B cell (primary cell): ENCODE data around the gene C6orf136. TPM values are rescaled to one million over a fixed set of nuclear protein-coding genes. Genes with fewer than 3 reads are reported as not detected.

Source experiments
- ATAC-seq: fragments of 200-7000 bp; cut with Tn5 transposase; one replicate; pipeline ENCODE4 v1.10.0; 2021; ENCODE audit warnings: low read depth, mild to moderate bottlenecking, moderate number of reproducible peaks, moderate library complexity
- CTCF ChIA-PET: fragments of 350-600 bp; sonication (Branson Sonifier 250); formaldehyde crosslinking; loops from one replicate; lab custom pipeline; 2021; ENCODE audit warnings: antibody characterized with exemption, inconsistent platforms; lab: Charles Lee
- POLR2A ChIA-PET: fragments of 350-600 bp; sonication (Branson Sonifier 250); formaldehyde crosslinking; loops from one replicate; lab custom pipeline; 2021; ENCODE audit warnings: antibody characterized with exemption; lab: Charles Lee
- DNase-seq: peaks from one replicate; pipeline ENCODE4 v3.0.0; 2013
- H2AFZ ChIP-seq: 2 replicates; pipeline ENCODE4 v1.6.1; 2012; ENCODE audit warnings: mild to moderate bottlenecking, low read depth, low read length; ENCODE audit not compliant: insufficient read depth, poor library complexity, severe bottlenecking
- H3K27ac ChIP-seq, 2 donors: 1 replicate in 1 of 2; 2 replicates in 1 of 2; pipeline ENCODE4 v1.5.1; 2012 to 2013; ENCODE audit warnings: low read length in 2 of 2, mild to moderate bottlenecking in 2 of 2, moderate library complexity in 1 of 2
- H3K27me3 ChIP-seq, 4 experiments: fragments of 200-600 bp in 1 of 4; sonication (generic) in 1 of 4; replicated peaks in 1 of 4; 1 replicate in 2 of 4; 2 replicates in 2 of 4; pipeline versions ENCODE4 v1.6.1 to v1.7.0; 2013 to 2016; ENCODE audit warnings: low read length in 3 of 4, mild to moderate bottlenecking in 2 of 4, mixed read lengths in 1 of 4, moderate library complexity in 1 of 4; ENCODE audit not compliant: insufficient read depth in 4 of 4, control insufficient read depth in 3 of 4; ENCODE audit errors: control extremely low read depth in 1 of 4
- H3K36me3 ChIP-seq, 2 experiments: replicated peaks in 1 of 2; 1 replicate in 1 of 2; 2 replicates in 1 of 2; pipeline versions ENCODE4 v1.6.1 to v1.7.1; 2013; ENCODE audit warnings: low read length in 1 of 2; ENCODE audit not compliant: insufficient read depth in 2 of 2, control insufficient read depth in 1 of 2; ENCODE audit errors: control extremely low read depth in 1 of 2, extremely low read depth in 1 of 2
- H3K4me1 ChIP-seq, 2 donors: fragments of 200-600 bp in 1 of 2; sonication (generic) in 1 of 2; 1 replicate in 1 of 2; 2 replicates in 1 of 2; pipeline versions ENCODE4 v1.5.1 to v1.6.1; 2013 to 2017; ENCODE audit warnings: low read length in 2 of 2; ENCODE audit not compliant: control insufficient read depth in 2 of 2, insufficient read depth in 2 of 2
- H3K4me2 ChIP-seq: replicated peaks from 2 replicates; pipeline ENCODE3; 2012; ENCODE audit warnings: mild to moderate bottlenecking, low read depth, low read length; ENCODE audit not compliant: poor library complexity, severe bottlenecking
- H3K4me3 ChIP-seq, 5 experiments: fragments of 200-600 bp in 1 of 5; sonication (generic) in 1 of 5; 1 replicate in 3 of 5; 2 replicates in 2 of 5; pipeline versions ENCODE4 v1.5.1 to v1.7.0; 2011 to 2016; ENCODE audit warnings: low read length in 4 of 5, mild to moderate bottlenecking in 4 of 5, low read depth in 2 of 5, control low read depth in 1 of 5, moderate library complexity in 1 of 5; ENCODE audit not compliant: insufficient read depth in 1 of 5; ENCODE audit errors: control extremely low read depth in 1 of 5, extremely low read depth in 1 of 5
- H3K79me2 ChIP-seq: fragments of 200-600 bp; sonication (generic); one replicate; pipeline ENCODE4 v1.6.0; 2016; ENCODE audit warnings: low read length; ENCODE audit not compliant: control insufficient read depth, insufficient read depth
- H3K9ac ChIP-seq: fragments of 200-600 bp; sonication (generic); 2 replicates; pipeline ENCODE4 v1.6.1; 2017; ENCODE audit warnings: mild to moderate bottlenecking, low read length, moderate library complexity
- H3K9me3 ChIP-seq, 3 donors: one replicate each; pipeline versions ENCODE4 v1.6.1 to v1.7.1; 2013; ENCODE audit warnings: low read length in 2 of 3; ENCODE audit not compliant: control insufficient read depth in 2 of 3, insufficient read depth in 1 of 3; ENCODE audit errors: control extremely low read depth in 1 of 3
- H4K20me1 ChIP-seq: 2 replicates; pipeline ENCODE4 v1.6.0; 2012; ENCODE audit warnings: mild to moderate bottlenecking, low read length; ENCODE audit not compliant: insufficient read depth, control insufficient read depth, poor library complexity, severe bottlenecking
- H3K27ac Mint-ChIP-seq: one replicate; pipeline ENCODE4 v1.8.0; 2021; ENCODE audit warnings: mixed read lengths
- H3K27me3 Mint-ChIP-seq: one replicate; pipeline ENCODE4 v1.8.0; 2021; ENCODE audit warnings: mixed read lengths
- H3K4me1 Mint-ChIP-seq: one replicate; pipeline ENCODE4 v1.8.0; 2021; ENCODE audit warnings: mixed read lengths
- H3K4me3 Mint-ChIP-seq: one replicate; pipeline ENCODE4 v1.8.0; 2021; ENCODE audit warnings: mixed read lengths
- H3K9me3 Mint-ChIP-seq: one replicate; pipeline ENCODE4 v1.8.0; 2022; ENCODE audit warnings: mixed read lengths; ENCODE audit not compliant: insufficient read depth
- EZH2 ChIP-seq: IDR thresholded peaks from 2 replicates; pipeline ENCODE4 v1.6.1; 2012; ENCODE audit warnings: borderline replicate concordance, low read depth, mild to moderate bottlenecking, moderate library complexity, low read length; ENCODE audit not compliant: insufficient read depth, poor library complexity, severe bottlenecking
- WGBS: methylation state at CpG from one replicate; pipeline ENCODE4 v1.1.5; 2013; ENCODE audit warnings: missing lambda C conversion rate; ENCODE audit not compliant: insufficient coverage; 5-methylcytosine and 5-hydroxymethylcytosine counted together
- intact Hi-C: fragments of 100-400 bp; cut with micrococcal nuclease; formaldehyde crosslinking; loops from one replicate; pipeline ENCODE4 v1.10.0; 2022
- polyA plus RNA-seq: library from polyadenylated mRNA; depleted of rRNA; stranded (reverse); fragments of >200 nt; gene quantifications from 2 replicates; pipeline ENCODE4 v1.2.3, GENCODE V29; 2012
- total RNA-seq, 2 donors: library from RNA; stranded (reverse); fragments of 120-200 nt in 1 of 2; gene quantifications; 1 replicate in 1 of 2; 2 replicates in 1 of 2; pipeline versions ENCODE4 v1.2.3 to v1.2.4, GENCODE V29; 2013 to 2022
- TF ChIP-seq, protein P1 (sequence below): fragments of 200-600 bp; IDR thresholded peaks from one replicate; pipeline ENCODE4 v1.8.0; 2022; ENCODE audit warnings: antibody characterized with exemption, mild to moderate bottlenecking

C6orf136 gene
- total and polyA plus RNA-seq, 2 donors (not counting 1 experiment from before 2014, with no cell fraction given), result 36.6 to 37.2 TPM

DNA sequence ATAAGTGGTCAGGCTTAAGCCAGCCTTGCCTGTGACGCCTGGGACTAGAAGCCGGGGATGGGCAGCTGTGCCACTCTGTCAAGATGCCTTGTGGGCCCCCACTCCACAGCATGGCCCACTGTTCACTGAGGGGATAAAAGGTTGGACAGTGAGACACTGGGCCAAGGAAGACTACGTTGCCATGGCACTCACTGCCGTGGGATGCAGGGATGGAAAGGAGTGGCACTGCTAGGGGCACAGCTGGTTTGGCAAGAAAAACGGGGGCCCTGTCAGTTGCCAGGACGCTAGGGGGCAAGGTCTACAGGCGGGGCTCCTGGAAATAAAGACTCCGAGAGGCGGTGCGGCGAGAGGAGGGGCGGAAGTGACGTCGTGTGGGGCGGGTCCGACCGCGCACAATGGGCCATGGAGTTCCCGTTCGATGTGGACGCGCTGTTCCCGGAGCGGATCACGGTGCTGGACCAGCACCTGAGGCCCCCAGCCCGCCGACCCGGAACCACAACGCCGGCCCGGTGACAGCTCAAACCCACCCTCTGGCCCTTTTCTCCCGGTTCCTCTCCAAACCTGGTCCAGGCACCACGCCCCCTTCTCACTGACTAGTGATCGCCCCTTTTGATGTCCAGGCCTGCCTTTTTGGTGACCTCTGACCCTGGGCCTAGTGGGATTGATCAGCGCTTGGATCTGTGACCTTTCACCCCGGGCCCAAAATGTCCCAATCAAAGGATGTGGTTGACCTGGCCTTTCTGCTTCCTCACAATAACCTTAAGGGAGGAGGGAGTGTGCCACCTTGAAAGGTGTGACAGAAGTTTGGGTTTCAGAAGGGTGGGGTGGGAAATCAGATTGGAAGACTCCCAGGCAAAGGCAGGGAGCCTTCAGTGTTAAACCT, 20.2 kb upstream of the C6orf136 start, which contains the start of gene ATAT1:
TSS of gene ATAT1 (plus strand) at position 391 of the 883 bp plus-strand sequence.
- H3K27ac ChIP-seq, result peak within 1 kb of the TSS; percentile 84 to 87
- H3K79me2 ChIP-seq, result peaks cover 26% of the 10 kb centered on the region
- H3K27me3 Mint-ChIP-seq, result no peaks in the 10 kb centered on the region
- no peaks in the 10 kb centered on the region for H3K27me3 ChIP-seq
- H3K27ac Mint-ChIP-seq, result peak within 1 kb of the TSS; percentile 89
- intact Hi-C loops, result loop anchor here (1.0 kb wide), 4 partner anchors 9 to 105 kb away; partner anchors contain the start of genes C6orf136, DHX16, MRPS18B and PPP1R10
- peak within 1 kb of the TSS; percentile 89 for H3K4me2 ChIP-seq
- H3K4me1 Mint-ChIP-seq, result peaks cover 19% of the 10 kb centered on the region
- peak within 1 kb of the TSS; percentile 81 for H3K9ac ChIP-seq
- no peaks in the 10 kb centered on the region for H3K9me3 Mint-ChIP-seq
- ATAC-seq (peak; percentile 99), DNase-seq (peak; percentile 93)
- no peaks in the 10 kb centered on the region for H3K9me3 ChIP-seq
- POLR2A ChIA-PET, result interaction anchor here (1.0 to 1.6 kb wide), 3 partner anchors 9 to 14 kb away, joined by 5 read pairs; partner anchors contain the start of genes MRPS18B and PPP1R10
- no peaks in the 10 kb centered on the region for H4K20me1 ChIP-seq
- 6% methylated on average over 35 of the region's 36 CpGs for WGBS
- H3K4me1 ChIP-seq, result peaks cover 12 to 18% of the 10 kb centered on the region in 2 donors
- CTCF ChIA-PET, result interaction anchor here (0.7 to 2.4 kb wide), 11 partner anchors 8 to 461 kb away, joined by 3 to 18 read pairs (median 4); partner anchors contain the start of gene DHX16
- H3K4me3 Mint-ChIP-seq, result peak within 1 kb of the TSS; percentile 93
- peaks cover 5 to 53% of the 10 kb centered on the region in 2 experiments for H3K36me3 ChIP-seq
- peak within 1 kb of the TSS; percentile 91 for H2AFZ ChIP-seq
- H3K4me3 ChIP-seq, result peak within 1 kb of the TSS; percentile 60 to 87 (median 72)
- TF ChIP-seq, protein P1, sequence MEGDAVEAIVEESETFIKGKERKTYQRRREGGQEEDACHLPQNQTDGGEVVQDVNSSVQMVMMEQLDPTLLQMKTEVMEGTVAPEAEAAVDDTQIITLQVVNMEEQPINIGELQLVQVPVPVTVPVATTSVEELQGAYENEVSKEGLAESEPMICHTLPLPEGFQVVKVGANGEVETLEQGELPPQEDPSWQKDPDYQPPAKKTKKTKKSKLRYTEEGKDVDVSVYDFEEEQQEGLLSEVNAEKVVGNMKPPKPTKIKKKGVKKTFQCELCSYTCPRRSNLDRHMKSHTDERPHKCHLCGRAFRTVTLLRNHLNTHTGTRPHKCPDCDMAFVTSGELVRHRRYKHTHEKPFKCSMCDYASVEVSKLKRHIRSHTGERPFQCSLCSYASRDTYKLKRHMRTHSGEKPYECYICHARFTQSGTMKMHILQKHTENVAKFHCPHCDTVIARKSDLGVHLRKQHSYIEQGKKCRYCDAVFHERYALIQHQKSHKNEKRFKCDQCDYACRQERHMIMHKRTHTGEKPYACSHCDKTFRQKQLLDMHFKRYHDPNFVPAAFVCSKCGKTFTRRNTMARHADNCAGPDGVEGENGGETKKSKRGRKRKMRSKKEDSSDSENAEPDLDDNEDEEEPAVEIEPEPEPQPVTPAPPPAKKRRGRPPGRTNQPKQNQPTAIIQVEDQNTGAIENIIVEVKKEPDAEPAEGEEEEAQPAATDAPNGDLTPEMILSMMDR, result peak; percentile 64
- TF ChIP-seq EZH2, result no peak

- Histone ChIP-seq H3K27me3 (no peaks in the 10 kb centered on the region), H3K27ac (no peak overlapping the region), H3K36me3 (peaks cover 2 to 17% of the 10 kb centered on the region in 2 experiments), H3K4me1 (no peaks in the 10 kb centered on the region), H3K9ac (no peak overlapping the region), H3K79me2 (peaks cover under 1% of the 10 kb centered on the region), H3K9me3 (no peaks in the 10 kb centered on the region), H4K20me1 (no peaks in the 10 kb centered on the region), H2AFZ (no peak overlapping the region), H3K4me2 (no peak overlapping the region), H3K4me3 (no peak overlapping the region)
- POLR2A ChIA-PET, result no interaction called here
- TF ChIP-seq, protein P1, result no peak
- no peak for TF ChIP-seq EZH2
- Mint-ChIP-seq H3K27me3 (no peaks in the 10 kb centered on the region), H3K4me1 (no peaks in the 10 kb centered on the region), H3K27ac (no peak overlapping the region), H3K4me3 (no peak overlapping the region), H3K9me3 (no peaks in the 10 kb centered on the region)
- DNase-seq (no peak), ATAC-seq (no peak)
- intact Hi-C loops, result no loop called here
- CTCF ChIA-PET, result no interaction called here
- 100% methylated on average over 3 of the region's 3 CpGs for WGBS
Observed at GRCh38 chr6:30635834-30636233, 11.1 kb upstream of the C6orf136 start.
